Anterior cingulate cortex (tissue), 58 donors: ENCODE data around the gene MAP1LC3B2.

Experiments
- DNase-seq, 58 donors: peaks; one replicate each; lab custom pipeline; 2025; lab: John Stamatoyannopoulos, UW

Gene MAP1LC3B2

GRCh38 chr12:116591855-116592637 is 32.9 kb downstream of the MAP1LC3B2 start:
- DNase-seq: peak in 45 of 58 donors; percentile 6 to 84 (median 40)

- no peak for DNase-seq
Observed at GRCh38 chr12:116592731-116593130, 33.5 kb downstream of the MAP1LC3B2 start.

DNA sequence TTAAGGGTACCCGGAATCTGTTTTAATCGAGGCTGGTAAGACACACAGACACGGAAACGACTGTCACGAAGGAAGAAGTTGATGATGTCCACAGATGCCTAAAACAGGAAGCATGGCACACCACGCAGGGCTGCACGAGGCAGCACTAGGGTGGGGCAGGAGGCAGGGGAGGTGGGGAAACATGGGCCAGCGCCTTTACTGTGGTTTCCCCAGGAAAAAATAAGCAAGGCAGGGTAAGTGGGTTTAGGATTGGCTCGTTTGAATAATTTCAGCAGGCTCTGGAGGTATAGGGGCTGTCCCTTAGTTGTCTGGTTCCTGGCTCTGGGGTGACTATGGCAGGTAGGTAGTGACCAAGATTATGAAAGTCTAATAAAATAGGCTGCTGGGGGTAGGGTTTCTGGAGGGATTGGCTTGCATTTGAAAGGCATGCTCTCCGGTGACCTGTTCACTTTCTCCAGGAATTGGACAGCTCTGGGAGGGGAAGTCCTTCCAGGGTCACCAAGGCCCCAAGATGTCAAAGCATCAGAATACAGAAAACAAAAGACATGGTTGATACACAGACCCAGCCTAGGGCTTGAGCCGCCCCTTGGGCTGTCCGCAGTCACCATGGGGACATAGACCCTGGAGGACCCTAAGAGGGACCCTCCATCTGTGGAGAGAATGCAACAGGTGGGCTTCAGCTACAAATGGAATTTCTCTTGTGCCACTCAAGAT is 35.3 kb downstream of the MAP1LC3B2 start:
- peak in 1 of 58 donors; percentile 2 for DNase-seq

DNA sequence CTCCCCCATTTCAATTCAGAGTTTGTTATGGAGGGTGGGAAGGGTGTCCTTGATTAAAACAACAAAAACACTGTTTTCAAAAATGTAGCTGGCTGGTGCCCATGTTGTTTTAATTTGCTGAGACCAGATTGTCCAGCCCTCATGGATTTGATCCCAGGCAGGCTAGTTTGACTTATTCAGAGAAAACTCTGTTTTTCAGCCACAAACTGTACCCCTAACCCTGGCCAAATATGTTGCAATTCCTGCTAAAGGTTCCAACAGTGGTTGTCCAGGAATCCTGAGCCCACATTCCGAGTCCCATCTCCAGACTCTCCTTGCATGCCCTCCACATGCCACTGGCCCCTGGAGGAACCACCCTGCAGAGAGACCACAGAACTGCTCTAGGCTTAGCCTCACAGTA is 36.0 kb downstream of the MAP1LC3B2 start:
- DNase-seq: peak in 10 of 58 donors; percentile 3 to 60 (median 18)

DNA sequence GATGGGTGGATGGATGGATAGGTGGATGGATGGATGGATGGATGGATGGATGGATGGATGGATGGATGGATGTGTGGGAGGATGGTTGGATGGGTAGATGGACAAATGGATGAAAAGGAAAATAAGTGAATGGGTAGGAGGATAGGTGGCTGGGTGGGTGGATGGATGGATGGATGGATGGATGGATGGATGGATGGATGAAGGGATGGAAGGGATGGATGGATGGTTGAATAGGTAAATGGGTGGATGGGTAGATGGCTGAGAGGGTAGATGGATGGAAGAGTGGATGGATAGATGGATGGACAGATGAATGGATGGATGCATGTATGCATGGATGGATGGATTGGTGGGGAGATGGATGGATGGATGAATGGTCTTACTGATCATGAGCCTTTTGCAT is 36.5 kb downstream of the MAP1LC3B2 start:
- DNase-seq: no peak

- no peak for DNase-seq
Observed at GRCh38 chr12:116597886-116598285, 38.7 kb downstream of the MAP1LC3B2 start.

DNA sequence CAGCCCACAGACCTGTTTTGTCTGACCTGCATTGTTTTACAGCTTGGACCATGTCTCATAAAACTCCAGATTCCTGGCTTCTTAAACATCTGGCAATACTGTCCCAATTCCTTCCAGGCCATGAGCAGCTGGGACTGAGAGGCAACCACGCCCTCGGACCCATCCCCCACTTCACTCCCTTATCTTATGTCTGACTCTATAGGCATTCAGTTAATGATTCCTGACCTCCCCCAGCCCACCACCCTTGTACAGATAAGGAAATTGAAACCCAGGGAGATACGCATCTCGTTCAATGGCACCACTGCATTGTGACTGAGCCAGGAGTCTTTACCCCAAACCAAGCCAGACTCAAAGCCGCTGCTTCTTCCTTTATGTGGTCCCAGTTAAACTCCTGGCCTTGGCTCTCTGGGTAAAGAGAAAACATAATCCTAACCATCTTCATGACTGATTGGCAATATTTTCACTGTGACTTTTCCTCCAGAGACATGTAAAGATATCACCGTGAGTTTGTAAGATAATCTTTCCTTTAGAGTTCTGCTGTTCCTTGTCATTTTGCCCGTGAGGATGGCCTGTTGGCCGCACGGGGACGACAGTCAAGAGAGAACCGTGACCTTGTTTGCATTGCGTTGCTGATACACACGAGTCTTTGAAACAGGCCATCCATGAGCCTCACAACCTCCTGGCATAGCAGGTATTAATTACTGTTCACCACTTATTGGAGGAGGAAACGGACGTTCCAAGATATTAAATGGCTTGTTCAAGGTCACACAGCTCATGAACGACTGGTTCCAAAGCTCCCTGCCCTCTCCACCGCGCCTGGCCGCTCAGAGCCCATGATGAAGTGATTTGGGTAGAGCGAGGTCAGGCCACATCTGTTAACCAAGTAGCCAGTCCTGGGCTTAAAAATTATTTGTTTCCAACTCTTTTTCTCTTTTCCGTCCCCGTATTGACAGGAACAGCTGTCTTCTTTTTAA is 39.4 kb downstream of the MAP1LC3B2 start:
- DNase-seq: no peak

GRCh38 chr12:116599285-116600136 is 40.3 kb downstream of the MAP1LC3B2 start:
- peak in 54 of 58 donors; percentile 4 to 81 (median 49) for DNase-seq

DNA sequence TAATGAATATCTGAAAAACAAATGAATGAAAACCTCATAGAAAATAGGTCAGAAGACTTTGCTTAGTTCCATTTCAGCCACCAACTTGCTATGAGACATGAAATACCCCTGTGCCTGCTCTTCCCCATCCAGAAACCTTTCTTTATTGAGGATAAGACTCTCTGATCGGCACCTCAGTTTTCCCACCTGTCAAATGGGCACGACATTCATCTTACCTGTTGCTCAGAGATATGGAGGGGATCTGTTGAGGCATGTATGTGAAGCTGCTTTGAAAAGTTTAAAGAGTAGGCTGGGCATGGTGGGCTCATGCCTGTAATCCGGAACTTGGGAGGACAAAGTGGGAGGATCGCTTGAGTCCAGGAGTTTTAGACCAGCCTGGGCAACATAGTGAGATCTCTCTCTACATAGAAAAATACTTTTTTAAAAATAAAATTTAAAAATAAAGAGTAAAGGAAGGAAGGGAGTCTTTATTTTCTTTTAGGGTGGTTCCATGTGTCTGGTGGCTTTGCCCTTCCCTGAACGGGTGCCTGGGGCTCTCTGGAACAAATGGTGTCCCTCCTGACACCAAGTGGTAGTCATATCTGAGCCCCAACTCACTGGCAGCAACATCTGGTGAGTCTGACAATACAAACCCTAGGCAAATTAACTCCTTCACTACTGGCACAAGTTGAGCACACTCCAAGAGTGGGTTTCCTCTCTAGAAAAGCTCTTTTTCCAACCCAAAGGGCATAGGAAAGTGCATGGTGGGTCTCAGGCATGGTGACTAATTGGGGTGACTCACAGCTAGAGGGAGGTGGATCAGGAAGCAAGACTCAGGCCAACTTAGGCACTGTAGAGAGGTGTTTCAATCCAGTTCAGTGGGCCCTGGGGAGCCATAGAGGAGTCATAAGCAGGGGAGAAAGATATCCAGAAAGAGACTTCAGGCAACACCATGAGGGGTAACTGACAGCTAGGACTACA is 42.1 kb downstream of the MAP1LC3B2 start:
- DNase-seq: no peak

- no peak for DNase-seq
Observed at GRCh38 chr12:116601933-116602810, 43.0 kb downstream of the MAP1LC3B2 start.

GRCh38 chr12:116603546-116604177 is 44.5 kb downstream of the MAP1LC3B2 start:
- no peak for DNase-seq

GRCh38 chr12:116604178-116604895 is 45.2 kb downstream of the MAP1LC3B2 start:
- no peak for DNase-seq

GRCh38 chr12:116604951-116605641 is 45.9 kb downstream of the MAP1LC3B2 start:
- peak in 4 of 58 donors; percentile 3 to 8 (median 5) for DNase-seq

DNA sequence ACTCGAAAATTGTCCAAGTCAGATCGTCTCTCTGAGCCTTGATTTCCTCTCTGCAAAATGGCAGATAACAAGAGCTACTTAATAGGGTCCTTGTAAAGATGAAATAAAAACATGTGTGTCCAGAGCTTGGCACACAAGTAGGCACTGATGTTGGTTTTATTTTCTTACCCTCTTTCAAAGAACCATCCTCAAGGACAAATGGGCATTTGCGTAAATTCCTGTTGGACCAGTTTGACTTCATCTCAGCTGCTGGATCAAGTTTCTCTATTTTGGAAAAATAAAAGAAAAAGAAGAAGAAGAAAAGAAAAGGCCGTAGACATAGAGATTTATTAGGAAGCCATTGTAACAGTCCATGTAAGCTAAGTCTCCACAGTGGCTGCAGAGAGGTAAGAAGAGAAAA is 47.2 kb downstream of the MAP1LC3B2 start:
- DNase-seq: no peak

GRCh38 chr12:116607039-116607438 is 47.9 kb downstream of the MAP1LC3B2 start:
- no peak for DNase-seq
